Tibial nerve (tissue), 4 donors: ENCODE data around the gene MRPL23.

Experiments
- CTCF ChIP-seq, 5 experiments: fragments of 200-600 bp in 3 of 5; fragments of 450-650 bp in 2 of 5; sonication (generic) in 3 of 5; IDR thresholded peaks; one replicate each; pipeline ENCODE4 v1.5.1; 2016 to 2019; ENCODE audit warnings: antibody characterized with exemption in 5 of 5, mild to moderate bottlenecking in 3 of 5, moderate library complexity in 2 of 5
- EP300 ChIP-seq, 2 donors: sonication (generic); formaldehyde crosslinking; IDR thresholded peaks; one replicate each; pipeline ENCODE4 v1.6.1; 2017; ENCODE audit warnings: antibody characterized with exemption in 2 of 2, mild to moderate bottlenecking in 1 of 2

GRCh38 chr11:1938343-1939005 lies 8.7 kb upstream of the MRPL23 start:
- TF ChIP-seq EP300 (IDR thresholded peaks at IDR 0.05), result no peak
- no peak for TF ChIP-seq CTCF (IDR thresholded peaks at IDR 0.05)
